Inflammatory macrophage (primary cell): ENCODE data around the gene KCNK16.

ENCODE experiments used
- DNase-seq, 2 donors: peaks; one replicate each; pipeline ENCODE4 v3.0.0-alpha.2; 2020 to 2022

The KCNK16 gene

DNA sequence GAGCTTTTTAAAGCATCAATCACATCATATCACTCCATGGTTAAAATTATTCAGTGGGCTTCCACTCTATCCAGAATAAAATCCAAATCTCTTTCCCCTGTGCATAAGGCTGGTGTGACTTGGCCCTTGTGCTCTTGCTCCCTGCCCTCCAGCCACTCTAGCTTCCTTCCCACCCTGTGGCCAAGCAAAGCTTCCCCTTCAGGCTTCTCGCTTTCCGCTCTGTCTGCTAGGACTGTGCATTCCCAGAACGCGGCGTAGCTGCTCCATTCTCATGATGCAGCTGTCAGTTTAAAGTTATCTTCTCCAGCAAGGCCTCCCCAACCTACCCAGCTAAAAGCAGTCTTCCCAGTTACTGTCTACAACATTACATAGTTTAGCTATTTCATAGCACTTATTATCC lies 19.4 kb upstream of the KCNK16 start:
- DNase-seq, result peak; percentile 12 to 52

DNA sequence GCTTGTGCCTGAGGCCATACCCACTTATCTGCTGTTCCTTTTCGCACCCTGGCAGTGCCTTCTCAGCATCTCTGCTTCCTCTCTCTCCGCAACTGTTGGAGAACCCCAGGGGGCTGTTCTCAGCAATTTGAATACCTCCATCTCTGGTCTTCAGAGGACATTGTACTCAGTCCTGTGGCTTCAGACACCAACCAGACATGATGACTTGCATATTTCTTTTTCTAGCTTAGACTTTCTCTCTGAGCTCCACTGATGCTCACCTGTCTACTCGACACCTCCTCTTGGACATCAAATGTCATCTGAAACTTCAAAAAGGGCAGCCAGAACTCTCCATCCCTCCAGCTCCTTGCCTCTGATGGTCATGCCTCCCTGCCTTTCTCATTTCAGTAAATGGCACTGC lies 18.9 kb upstream of the KCNK16 start:
- DNase-seq, result no peak

DNA sequence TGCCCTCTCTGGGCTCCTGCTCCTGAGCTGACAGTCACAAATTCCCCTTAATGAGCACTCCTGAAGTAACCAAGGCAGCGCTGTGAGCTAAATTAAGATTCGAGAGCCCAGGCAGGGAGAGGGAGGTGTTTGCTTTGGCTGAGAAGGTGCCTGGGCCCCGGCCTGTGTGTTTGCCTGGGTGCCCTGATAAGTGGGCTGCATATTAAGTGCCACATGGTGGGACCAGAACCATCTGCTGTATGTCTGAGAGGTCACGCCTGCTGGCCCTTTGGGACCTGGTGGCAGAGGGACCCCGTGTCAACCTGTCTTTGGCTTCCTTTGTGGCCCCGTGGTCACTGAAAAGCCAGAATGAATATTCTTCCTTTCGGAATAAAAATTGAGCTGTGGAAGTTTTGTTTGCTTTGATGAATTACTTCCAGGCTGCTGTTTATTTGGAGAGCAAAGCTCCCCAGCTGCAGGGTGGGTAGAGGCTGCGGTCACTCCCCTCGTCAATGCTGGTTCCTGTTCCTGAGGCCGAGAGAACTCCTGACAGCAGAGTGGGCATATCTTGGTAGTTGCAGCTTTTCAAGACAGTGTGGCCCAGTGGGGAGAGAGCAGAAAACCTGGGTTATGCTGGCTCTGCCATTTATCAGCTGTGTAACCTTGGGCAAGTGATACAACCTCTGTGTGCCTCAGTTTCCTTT lies 17.5 kb upstream of the KCNK16 start:
- peak; percentile 30 to 62 for DNase-seq

DNA sequence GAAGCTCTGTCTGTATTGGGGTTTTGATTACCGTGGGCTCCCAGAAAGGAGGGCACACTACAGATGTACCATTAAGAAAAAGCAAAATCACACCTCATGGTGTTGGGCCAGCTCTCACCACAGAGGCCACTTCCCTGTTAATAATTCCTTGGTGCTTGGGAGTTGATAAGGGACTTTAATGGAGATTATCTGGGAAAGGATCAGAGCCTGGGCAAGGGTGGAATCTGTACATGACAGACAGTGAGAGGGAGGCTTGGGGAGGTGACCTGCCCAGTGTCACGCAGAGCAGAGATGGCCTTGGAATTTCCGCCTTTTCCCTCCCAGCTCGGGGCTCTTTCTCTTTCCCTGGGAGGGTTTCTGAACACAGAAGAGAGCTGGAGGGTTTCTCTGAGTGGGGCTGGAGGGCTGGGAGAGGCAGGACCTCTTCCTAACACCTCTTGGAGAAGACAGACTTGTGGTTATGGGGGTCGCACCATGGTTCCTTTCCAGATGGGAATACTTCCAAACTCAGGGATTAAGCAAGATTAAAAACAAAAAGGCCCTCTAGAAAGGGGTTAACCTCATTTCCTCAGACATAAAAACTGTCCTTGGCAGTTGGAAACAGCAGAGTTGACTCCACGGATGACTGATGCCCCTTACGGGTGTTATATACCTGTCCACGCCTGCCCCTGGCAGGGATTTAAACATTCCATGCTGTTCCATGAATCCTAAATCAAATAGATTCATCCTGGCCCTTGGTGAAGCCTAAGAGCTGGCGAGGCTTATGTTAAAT lies 16.8 kb upstream of the KCNK16 start:
- no peak for DNase-seq

DNA sequence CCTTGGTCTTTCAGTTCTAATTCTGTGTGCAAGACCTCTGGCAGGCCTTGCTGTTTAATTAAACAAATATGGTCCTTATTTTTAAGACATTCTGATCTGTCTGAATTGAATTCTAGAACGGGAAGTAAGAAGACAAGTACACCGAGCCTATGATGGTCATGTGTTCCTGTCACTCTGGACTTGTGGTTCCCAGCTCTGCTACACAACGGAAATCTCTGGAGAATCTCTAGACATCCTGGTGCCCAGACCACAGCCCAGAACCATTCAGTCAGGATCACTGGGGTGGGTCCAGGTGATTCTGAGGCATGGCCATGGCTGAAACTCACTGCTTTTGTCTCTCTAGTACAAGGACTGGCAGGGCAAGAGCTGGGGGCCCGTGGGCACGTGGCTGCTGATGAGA lies 15.9 kb upstream of the KCNK16 start:
- DNase-seq, result peak; percentile 43 to 55

DNA sequence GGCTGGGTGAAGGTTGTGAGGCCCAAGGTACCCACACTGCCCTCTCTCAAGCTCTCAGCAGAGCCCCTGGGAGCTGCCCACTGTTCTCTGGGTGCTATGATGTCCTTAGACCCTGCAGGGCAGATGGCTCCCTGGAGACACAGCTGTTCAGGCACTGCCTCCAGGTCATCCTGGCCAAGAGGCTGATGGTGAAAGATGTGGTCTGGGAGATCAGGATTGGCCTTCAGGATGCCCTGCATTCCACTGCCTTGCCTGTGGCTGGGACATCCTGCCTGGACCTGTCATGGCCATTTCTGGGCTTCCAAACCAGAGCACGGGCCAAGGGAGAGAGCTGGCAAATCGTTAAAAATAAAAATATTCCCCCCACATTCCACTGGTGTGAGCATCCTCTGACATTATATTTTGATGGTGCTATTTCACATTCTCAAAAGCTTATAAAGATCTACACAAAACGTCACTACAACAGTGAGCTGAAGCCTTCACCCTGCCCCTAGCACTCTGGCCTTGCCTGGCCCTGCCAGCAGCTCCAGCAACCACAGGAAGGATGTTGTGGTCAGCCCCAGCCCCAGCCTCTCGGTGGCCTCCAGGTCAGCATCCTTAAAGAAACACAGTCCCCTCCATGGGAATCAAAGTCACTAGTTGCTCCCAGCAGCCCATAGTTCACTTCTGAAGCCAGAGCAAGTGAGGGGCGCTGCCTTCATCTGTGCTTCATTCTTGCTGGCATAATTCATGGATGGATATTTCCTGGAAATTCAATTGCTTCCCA lies 13.5 kb upstream of the KCNK16 start:
- peak; percentile 26 to 39 for DNase-seq

DNA sequence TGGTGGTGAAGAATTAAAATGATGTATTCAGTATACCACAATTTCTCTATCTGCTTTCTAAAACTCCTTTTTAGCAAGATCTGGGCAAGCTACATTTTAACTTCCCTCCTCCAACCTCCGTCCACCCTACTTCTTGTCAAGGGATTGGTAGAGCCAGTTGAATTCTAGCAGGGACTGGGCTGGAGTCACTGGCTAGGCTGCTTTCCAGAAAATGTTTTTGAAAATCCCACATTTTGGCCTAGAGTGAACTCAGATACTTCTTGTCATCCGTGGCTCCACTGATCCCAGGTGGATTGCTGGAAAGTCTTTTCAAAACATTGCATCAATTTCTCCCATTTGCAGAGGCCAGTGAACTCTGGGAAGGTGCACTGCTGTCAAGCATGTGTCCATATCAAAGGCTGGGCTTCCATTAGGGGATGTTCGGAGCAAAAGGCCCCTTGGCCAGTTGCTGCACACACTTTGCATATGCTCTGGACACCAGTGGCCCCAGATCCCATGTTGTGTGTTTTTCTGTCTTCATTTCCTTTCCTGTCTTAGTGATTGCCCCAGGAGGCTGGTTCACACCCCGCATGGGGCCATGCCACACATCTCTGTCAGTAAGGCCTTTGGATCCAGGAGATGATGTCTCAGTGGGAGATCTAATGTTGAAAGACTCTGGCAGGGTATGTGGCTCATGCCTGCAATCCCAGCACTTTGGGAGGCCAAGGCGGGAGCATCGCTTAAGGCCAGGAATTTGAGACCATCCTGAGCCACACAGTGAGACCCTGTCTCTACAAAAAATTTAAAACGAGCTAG lies 11.3 kb upstream of the KCNK16 start:
- no peak for DNase-seq

DNA sequence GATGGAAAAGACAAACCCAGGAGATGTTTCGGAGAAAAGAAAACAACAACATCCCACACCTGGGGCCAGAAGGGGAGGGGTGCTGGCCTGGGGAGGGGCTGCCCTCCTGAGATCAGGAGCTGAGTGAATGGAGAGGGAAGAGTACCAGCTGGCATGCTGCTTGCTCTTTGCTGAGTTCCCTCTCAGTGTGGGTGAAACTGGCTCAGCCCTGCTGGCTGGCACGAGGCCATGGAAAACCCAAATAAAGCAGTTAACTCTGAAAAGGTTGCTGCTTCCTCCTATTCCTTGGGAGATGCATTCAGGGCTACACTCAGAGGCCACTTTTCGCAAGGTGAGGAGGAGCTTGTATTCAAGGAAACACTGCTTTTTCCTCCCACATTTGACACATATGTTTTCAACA lies 8.0 kb upstream of the KCNK16 start:
- peak; percentile 13 to 20 for DNase-seq

DNA sequence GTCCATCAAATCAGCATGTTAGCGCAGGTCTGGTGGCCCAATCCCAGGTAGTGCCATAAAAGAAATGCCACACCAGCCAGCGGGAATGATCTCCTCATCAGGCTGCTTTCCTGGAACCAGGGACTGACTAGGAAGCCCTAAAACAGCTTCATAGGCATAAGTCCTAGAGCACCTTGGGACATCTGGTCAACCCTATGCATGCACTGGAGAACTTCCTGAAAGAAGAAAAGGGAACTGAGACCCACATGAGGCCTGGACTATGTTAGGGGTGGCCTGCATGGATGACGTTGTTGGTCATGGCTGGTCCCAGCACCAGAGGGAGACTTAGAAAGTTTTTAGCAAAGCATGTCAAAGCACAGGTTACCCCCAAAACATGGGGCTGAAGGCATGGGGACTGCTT lies 7.6 kb upstream of the KCNK16 start:
- DNase-seq, result peak; percentile 80 to 84

DNA sequence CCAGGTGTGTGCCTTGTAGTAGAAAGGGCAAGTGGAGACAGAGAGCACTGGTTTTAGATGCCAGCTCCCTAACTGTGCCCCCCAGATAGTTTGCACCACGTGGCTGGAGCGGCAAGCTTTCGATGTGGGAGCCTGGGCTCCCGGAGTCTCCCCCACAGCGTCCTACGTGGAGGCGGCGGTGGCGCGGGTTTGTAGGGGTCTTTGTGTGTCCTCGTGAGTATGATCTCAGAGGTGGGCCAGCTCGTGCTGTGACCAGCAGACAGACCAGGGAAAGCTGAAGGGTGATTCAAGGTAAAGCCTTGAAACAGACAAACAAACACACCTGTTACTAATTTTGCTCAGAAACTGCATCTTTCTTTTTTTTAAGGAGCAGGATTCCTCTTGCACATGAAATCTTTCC lies 5.6 kb upstream of the KCNK16 start:
- no peak for DNase-seq

DNA sequence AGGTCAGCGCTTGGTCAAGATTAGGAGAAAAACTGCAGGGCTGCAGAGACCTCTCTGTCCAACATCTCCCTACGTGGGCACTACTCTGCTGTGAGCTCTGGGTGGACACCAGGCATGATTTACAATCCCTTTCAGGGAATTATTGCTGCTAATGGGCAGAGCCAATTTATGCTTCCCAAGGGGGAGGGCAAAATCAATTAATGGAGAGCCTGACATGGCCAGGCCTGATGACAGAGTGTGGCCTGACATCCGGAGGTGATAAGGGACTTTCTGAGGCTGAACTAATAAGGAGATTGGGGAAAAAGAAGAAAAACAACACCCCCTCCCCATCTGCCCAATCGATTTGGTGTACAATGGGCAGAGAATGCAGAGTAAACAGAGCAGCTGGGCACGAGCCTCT lies 5.0 kb upstream of the KCNK16 start:
- DNase-seq, result no peak

DNA sequence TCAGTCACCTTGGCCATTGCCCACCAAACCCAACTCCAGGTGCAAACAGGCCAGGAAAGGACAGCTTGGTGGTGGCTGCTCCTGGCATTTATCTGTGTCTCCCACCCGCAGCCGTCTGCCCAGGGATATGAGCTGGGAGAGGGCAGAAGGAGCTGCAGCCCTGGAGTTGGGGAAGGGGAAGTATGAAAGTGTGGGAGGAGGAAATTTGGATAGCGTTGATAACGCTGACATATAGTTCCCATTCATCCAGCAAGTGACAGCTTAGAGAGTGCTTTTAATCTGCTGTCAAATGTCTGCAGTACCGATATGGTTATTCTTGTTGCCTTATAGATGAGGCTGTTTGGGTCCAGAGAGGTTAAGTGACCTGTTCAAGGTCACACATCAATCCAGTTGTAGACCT lies 741 bp downstream of the KCNK16 start:
- peak in 1 of 2 donors; percentile 34 for DNase-seq

DNA sequence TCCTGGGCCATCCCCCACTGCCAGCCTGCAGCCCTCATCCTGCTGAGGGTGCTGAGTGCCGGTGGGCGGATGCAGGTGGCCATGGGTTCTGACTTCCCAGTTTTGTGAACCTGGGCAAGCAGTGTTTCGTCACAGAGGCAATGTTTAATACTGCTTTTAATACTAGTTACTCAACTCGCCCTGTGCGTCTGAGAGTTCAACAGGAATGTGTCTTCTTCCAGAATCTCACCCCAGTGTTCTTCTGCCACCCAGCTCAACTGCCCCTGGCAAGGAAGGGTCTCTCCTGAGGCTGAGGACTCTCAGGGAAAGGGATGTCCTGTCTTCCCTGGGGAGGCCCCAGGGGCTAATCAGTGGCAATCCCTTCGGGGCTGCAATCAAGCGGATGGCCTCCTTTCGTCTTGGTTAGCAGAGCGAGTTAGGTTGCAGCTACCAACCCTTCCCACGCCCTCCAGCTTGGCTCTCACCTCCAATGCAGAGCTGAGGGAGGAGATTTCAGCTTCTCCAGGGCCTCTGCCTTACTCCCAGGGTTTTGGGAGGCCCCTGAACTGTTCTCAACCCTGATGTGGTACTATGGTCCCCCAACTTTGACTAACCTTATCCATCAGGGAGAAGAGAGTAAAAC lies 2.0 kb downstream of the KCNK16 start:
- no peak for DNase-seq

DNA sequence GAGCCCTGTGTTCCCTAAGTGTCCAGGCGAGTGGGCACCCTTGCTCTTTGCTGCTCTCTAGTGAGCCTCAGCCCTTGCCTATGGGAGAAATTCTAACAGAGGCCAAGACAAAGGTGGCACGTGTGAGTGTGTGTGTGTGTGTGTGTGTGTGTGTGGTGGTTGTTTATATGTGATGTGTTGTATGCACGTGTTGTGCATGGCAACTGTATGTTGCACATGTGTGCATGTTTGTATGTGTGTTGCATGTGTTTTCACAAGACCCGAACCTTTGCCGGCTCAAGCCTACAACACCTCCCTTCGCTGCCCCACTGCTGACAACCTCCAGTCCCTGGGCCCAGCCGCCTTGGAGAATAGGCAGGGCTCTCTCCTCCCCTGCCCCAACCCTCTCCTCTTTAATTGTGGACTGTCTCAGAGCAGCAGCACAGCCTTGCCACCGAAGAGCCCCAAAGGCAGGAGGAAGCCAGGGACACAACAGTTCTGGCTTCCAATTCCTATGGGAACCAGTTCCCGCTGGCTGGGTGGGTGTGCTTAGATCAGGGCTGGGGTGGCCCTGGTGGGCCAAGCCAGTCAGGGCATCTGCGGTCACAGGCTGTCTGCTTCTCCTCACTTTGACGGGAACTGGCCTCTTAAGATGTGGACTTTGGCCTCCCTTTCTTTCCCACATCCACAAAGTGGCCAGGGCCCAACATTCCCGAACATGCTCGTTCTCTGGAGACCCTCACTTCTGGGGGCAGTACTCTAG lies 2.7 kb downstream of the KCNK16 start:
- no peak for DNase-seq

DNA sequence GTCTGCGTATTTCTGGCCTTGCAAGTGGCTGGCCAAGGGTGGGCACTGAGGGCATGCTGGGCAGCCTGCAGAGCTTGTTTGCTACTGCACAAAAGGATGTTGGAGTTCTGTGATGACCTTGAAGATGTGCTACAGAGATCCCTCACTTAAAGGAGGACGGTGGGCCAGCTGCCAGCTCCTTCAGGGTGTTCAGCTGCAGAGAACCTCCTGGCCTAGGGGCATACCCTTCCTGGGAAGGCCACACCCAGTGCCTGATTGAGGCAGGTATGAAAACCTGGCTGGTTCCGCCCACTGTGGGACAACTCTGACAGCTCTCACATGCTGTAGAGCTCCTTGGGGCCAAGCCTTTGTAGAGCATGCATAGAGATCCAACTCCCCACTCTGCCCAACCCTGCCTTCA lies 5.2 kb downstream of the KCNK16 start:
- no peak for DNase-seq

DNA sequence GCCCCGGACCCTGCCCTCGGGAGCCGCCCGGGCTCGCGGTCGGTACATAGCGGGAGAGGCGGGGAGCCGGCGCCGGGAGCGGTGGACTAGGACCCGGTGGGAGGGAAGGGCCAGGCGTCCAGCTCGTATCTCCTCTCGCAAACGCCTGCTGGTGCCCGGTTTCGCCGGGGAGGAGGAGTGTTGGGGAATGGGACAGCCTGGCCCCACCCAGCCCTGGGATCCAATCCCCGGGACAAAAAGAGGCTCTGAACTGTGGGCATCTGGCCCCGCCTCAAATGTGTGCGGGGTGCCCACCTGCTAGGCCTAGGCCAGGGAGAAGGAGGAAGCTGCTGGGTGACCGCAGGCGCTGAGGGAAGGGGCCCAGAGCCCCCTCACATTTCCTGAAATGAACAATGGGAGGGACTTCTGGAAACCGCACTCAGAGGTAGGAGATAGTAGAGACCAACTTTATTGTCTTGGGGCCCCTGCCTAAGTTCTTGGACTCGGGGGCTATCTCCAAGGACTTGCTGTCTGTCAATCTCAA lies 8.2 kb downstream of the KCNK16 start, which contains the start of gene KCNK17:
KCNK17 (minus strand) TSS at position 147 of the 523 bp plus-strand sequence; CDS start at position 48, 99 bp downstream.
- DNase-seq, result no peak

DNA sequence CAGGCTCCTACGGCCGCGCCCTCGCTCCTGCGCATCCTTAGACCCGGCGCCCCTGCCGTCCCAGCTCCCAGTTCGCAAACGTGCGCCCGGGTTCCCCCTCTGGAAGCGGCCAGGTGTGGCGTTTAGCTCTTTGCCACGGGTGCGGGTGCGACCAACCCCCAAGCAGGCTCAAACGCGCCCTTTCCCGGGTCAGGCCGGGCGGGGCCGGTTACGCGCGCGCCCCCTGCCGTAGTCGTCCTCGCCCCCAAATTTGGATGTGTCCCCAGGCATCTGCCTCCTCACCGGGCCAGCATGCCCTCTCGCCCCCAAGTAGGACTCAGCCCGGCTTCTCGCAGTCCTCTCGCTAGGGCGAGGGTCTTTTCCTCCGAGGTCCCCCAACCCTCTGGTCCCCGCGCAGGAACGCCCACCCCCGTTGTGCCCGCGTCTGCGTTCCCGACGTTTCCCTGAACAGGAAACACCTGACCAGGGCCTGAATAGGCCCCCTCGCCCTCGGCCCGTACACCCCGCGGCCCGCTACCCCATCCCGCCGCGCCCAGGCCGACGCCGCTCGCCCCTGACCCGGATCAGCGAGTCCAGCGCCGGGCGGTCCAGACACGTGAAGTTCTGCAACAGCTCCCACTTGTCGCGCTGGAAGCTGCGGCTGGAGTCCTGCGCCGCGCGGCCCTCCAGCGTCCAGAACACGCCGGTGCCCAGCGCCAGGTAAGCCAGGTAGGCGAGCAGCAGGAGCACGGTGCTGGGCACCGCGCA lies 8.8 kb downstream of the KCNK16 start:
- no peak for DNase-seq

DNA sequence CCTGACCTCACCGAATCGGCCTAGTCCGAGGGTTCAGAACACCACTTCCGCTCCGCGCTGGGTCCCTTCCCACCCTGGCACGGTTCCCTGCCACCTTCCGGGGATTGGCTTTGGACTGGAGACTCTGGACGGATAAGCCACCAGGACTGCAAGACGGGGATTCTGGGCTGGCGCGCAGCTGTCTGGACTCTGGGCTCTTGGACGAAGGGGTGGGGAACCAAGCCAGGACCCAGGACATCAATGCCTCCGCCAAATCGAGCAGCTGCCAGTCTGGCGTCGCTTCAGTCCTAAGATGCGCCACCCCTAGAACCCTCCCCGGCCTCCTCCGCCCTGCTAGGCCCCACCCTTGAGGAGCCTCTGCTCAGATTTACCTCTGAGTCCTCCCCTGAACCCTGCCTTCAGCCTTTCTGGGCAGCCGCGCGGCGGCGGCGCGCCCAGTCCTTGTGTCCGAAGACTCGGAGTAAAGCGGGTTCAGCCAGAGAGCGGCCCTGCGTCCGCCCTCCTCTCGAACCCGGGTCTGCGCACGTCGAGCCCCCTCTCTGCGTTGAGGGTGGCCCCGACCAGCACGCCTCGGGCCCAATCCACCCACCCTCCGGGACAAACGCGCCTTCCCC lies 9.5 kb downstream of the KCNK16 start:
- DNase-seq, result no peak

DNA sequence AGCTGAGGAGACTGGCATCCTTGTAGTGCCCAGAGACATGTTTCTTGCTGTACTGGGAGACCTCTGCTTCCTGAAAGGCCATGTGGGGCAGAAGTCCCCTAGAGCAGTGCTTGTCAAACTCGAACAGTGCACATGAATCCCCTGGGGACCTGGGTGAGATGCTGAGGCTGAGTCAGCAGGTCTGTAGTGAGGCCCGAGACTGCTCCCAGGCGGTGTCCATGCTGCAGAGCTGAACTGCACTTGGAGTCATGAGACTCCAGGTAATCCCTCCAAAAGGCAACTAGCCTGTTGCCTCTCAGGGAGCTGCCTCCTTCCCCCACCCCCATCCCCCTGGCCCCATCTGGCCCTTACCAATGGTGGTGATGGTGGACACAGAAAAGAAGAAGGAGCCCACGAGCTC lies 12.0 kb downstream of the KCNK16 start:
- no peak for DNase-seq
